Motor neuron (in vitro differentiated cells): ENCODE data around the gene DDAH1. TPM values are rescaled to one million over a fixed set of nuclear protein-coding genes. Genes with fewer than 3 reads are reported as not detected.
A peak's percentile ranks its signal among the peaks of the same experiment; 100 is the strongest.

Experiments
- ATAC-seq, 8 experiments: fragments of 200-7000 bp; cut with Tn5 transposase; replicated peaks in 6 of 8; 2 replicates each; pipeline ENCODE4 v1.8.0; 2021; ENCODE audit warnings: mild to moderate bottlenecking in 8 of 8, moderate library complexity in 8 of 8
- H3K27ac ChIP-seq, 2 donors: fragments of 250-450 bp; sonication (Bioruptor Pico); 2 replicates each; pipeline ENCODE4 v1.9.0; 2021; ENCODE audit warnings: antibody characterized with exemption in 2 of 2, mild to moderate bottlenecking in 2 of 2, moderate library complexity in 1 of 2
- H3K4me1 ChIP-seq, 2 donors: fragments of 250-450 bp; sonication (Bioruptor Pico); replicated peaks in 1 of 2; 2 replicates each; pipeline ENCODE4 v1.6.1; 2021; ENCODE audit warnings: antibody characterized with exemption in 2 of 2, mild to moderate bottlenecking in 2 of 2, moderate library complexity in 1 of 2
- H3K4me3 ChIP-seq, 5 donors: fragments of 250-450 bp; sonication (Bioruptor Pico); 2 replicates each; pipeline ENCODE4 v1.9.0; 2021; ENCODE audit warnings: antibody characterized with exemption in 5 of 5, mild to moderate bottlenecking in 5 of 5, moderate library complexity in 4 of 5
- WGBS, 10 experiments: fragments of 450-650 bp; shearing (Covaris generic); methylation state at CpG; one replicate each; pipeline ENCODE4 v1.0.0; 2022; 5-methylcytosine and 5-hydroxymethylcytosine counted together
- in situ Hi-C, 9 experiments: fragments of 400-800 bp; cut with MboI; loops; one replicate each; pipeline ENCODE4 v1.15.0; 2021; ENCODE audit warnings: low sequenced_read_pairs in 9 of 9, low pct_unique_long_range_greater_than_20kb in 2 of 9; ENCODE audit not compliant: unreplicated experiment in 9 of 9
- total RNA-seq, 8 experiments: library from RNA; unstranded; fragments of 300-600 nt; gene quantifications; 2 replicates each; pipeline versions ENCODE4 v1.2.3 to v1.2.4, GENCODE V29; 2022

Gene DDAH1
- total RNA-seq, 8 experiments from 2014 or later, result 4.4 to 75.0 (median 20.0) TPM

DNA sequence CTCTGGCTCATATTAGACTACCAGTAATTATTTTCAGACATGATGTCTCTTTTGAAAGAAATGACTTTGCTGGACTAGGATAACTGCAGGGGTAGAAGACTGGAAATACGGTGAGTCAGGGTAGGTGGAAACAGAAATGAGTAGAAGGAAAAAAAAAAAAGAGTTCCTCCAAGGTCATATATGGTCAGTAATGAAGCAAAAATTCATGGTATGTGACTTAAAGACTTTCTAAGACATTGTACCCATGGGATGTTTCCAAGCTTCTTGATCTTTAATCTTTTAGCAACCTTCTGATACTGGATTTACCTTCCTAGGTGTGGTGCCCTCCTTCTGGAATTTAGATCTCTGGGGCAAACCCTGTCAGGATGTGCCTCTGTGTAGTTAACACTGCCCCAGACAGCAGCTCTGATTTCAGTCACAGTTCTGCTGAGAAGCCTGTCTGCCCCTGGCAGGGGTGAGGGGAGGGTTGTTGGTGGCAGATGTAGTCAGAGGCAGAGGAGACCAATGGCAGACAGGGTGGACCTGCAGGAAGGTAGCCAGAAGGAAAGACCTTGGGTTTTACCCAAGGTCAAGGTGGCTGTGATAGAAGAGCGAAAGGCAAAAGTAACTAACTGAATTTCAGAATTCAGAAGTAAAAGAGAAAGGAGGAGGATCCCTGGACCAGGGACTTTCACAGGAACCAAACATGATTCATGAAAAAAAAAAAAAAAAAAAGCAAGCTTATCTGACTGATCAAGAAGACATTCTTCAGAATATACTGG is 144.4 kb downstream of the DDAH1 start:
- H3K27ac ChIP-seq, result no peak overlapping the region
- ATAC-seq, result peak in 2 of 8 experiments; percentile 24 to 32
- H3K4me1 ChIP-seq, result peaks cover 5% of the 10 kb centered on the region in 2 donors
- WGBS, 10 experiments, result 63 to 100% (median 93%) methylated on average over 1 to 2 of the region's 2 CpGs
- H3K4me3 ChIP-seq, result no peak overlapping the region
- in situ Hi-C loops, result loop anchor here in 7 of 9 experiments (25.0 kb wide), 8 partner anchors 167 to 692 kb away; partner anchors contain the start of genes CCN1 (in 1 of the 7) and ZNHIT6 (in 1 of the 7)

DNA sequence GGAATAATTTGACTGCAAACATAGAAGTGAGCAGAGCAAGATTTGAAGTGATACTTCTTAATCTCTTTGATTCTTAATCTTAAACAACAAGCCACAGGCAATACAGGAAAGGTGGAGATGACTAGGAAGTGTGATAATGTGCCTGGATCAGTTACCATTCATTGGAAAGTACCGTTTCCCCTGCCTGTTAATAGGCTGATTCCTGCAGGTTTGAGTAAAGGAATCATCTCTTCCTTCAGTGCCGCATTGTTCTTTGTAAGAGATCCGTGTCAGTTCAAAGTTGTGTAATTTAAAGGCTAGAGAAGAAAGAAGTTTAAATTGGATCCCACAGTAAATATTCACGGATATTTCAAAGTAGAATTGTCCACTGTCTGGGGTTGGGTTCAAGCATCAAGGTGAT is 145.0 kb downstream of the DDAH1 start:
- Histone ChIP-seq H3K4me3 (no peak overlapping the region), H3K4me1 (peaks cover under 1 to 2% of the 10 kb centered on the region in 2 donors), H3K27ac (no peak overlapping the region)
- peak in 2 of 8 experiments; percentile 15 for ATAC-seq
- 20 to 100% (median 82%) methylated on average over 2 to 4 of the region's 4 CpGs for WGBS, 10 experiments
- in situ Hi-C loops, result loop anchor here in 7 of 9 experiments (25.0 kb wide), 8 partner anchors 167 to 692 kb away; partner anchors contain the start of genes CCN1 (in 1 of the 7) and ZNHIT6 (in 1 of the 7)

DNA sequence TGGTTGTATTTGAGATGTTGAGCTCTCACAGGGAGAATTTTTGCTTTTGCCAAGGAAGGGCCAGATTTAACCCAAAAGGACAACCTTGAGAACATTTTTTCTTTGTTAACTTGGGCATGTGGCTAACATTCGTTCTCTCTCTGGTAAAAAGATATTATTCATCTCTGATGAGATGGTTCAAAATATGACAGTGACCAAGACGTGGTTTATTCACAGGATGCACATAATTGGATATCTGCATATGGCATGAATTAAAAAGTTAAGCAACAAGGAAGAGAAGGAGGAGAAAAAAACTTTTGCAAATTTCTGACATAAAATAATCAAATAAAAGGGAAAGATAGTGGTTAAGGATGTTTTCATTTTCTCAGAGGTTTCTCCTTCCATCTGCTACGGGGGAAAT is 145.5 kb downstream of the DDAH1 start:
- WGBS, 10 experiments, result 0 to 100% (median 81%) methylated on average over 2 to 3 of the region's 3 CpGs
- Histone ChIP-seq H3K4me1 (no peaks in the 10 kb centered on the region), H3K4me3 (no peak overlapping the region), H3K27ac (no peak overlapping the region)
- peak in 3 of 8 experiments; percentile 11 to 60 (median 23) for ATAC-seq
- in situ Hi-C loops, result loop anchor here in 7 of 9 experiments (25.0 kb wide), 8 partner anchors 168 to 693 kb away; partner anchors contain the start of genes CCN1 (in 1 of the 7) and ZNHIT6 (in 1 of the 7)

DNA sequence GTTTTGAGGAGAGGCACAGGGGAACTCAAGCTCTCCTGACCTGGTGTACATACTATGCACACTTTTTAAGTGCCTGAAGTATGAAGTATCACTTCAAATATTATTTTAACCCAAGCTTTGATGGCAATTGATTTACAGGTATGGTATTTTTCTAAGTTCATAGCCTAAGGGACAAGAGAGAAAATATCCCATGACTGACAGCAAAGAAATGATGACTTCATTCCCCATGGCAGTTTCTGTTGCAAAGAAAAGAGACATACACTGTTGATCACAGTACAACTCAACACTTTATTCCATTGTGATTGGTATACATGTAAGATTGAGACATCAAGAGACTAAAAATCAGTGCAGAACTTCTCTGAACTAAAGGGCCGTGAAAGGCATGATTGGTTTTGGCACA is 146.7 kb downstream of the DDAH1 start:
- in situ Hi-C loops, result loop anchor here in 7 of 9 experiments (25.0 kb wide), 8 partner anchors 169 to 694 kb away; partner anchors contain the start of genes CCN1 (in 1 of the 7) and ZNHIT6 (in 1 of the 7)
- no peak for ATAC-seq
- no peaks in the 10 kb centered on the region for H3K4me1 ChIP-seq
- 88 to 100% (median 100%) methylated on average over 1 of the region's 1 CpG; no CpG with 5 or more reads in 4 of the 10 experiments for WGBS, 10 experiments
- H3K27ac ChIP-seq, result no peak overlapping the region
- H3K4me3 ChIP-seq, result no peak overlapping the region

GRCh38 chr1:85317560-85317959 is 147.4 kb downstream of the DDAH1 start:
- peak in 4 of 8 experiments; percentile 55 to 80 (median 65) for ATAC-seq
- 0 to 90% (median 78%) methylated on average over 1 to 5 of the region's 5 CpGs for WGBS, 10 experiments
- in situ Hi-C loops, result loop anchor here in 7 of 9 experiments (25.0 kb wide), 8 partner anchors 170 to 695 kb away; partner anchors contain the start of genes CCN1 (in 1 of the 7) and ZNHIT6 (in 1 of the 7)
- no peak overlapping the region for H3K27ac ChIP-seq
- no peaks in the 10 kb centered on the region for H3K4me1 ChIP-seq
- no peak overlapping the region for H3K4me3 ChIP-seq

DNA sequence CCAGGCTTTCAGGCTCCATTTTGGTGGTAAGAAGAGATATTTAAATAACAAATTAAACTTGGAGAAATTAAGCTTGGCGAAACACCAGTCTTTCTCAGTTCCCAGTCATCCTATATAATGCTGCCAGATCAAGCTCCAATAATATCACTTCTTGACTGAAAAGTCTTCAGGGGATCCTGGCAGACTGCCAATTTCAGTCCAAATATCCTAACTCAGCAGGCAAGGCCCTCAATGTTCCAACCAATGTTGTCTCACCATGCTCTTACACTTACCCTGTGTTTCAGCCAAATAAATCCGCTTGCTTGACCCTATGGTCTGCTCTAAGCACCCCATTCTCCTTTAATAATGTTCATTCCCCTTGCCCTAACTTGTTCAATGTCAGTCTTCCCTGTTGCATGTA is 148.6 kb downstream of the DDAH1 start:
- in situ Hi-C loops, result loop anchor here in 7 of 9 experiments (25.0 kb wide), 8 partner anchors 171 to 696 kb away; partner anchors contain the start of genes CCN1 (in 1 of the 7) and ZNHIT6 (in 1 of the 7)
- WGBS, 10 experiments, result 94 to 100% (median 100%) methylated on average over 1 to 2 of the region's 2 CpGs; no CpG with 5 or more reads in 1 of the 10 experiments
- H3K4me3 ChIP-seq, result no peak overlapping the region

GRCh38 chr1:85315789-85316188 is 149.2 kb downstream of the DDAH1 start:
- WGBS, 10 experiments, result 80 to 100% (median 90%) methylated on average over 2 to 8 of the region's 8 CpGs; no CpG with 5 or more reads in 2 of the 10 experiments
- H3K27ac ChIP-seq, result no peak overlapping the region
- no peak overlapping the region for H3K4me3 ChIP-seq

More for the DNA sequence above, 148.6 kb downstream of the DDAH1 start:
- Histone ChIP-seq H3K27ac (no peak overlapping the region), H3K4me1 (no peaks in the 10 kb centered on the region)
- no peak for ATAC-seq

GRCh38 chr1:85314726-85315125 is 150.2 kb downstream of the DDAH1 start:
- H3K4me3 ChIP-seq, result no peak overlapping the region
- ATAC-seq, result no peak
- in situ Hi-C loops, result loop anchor here in 7 of 9 experiments (25.0 kb wide), 8 partner anchors 173 to 698 kb away; partner anchors contain the start of genes CCN1 (in 1 of the 7) and ZNHIT6 (in 1 of the 7)
- no peaks in the 10 kb centered on the region for H3K4me1 ChIP-seq
- no peak overlapping the region for H3K27ac ChIP-seq

More at GRCh38 chr1:85315789-85316188, 149.2 kb downstream of the DDAH1 start:
- no peaks in the 10 kb centered on the region for H3K4me1 ChIP-seq
- no peak for ATAC-seq
- in situ Hi-C loops, result loop anchor here in 7 of 9 experiments (25.0 kb wide), 8 partner anchors 172 to 697 kb away; partner anchors contain the start of genes CCN1 (in 1 of the 7) and ZNHIT6 (in 1 of the 7)

- no peak overlapping the region for H3K27ac ChIP-seq
- H3K4me1 ChIP-seq, result no peaks in the 10 kb centered on the region
- no peak overlapping the region for H3K4me3 ChIP-seq
- 8 to 94% (median 85%) methylated on average over 1 to 3 of the region's 3 CpGs; no CpG with 5 or more reads in 3 of the 10 experiments for WGBS, 10 experiments
- ATAC-seq, result peak in 3 of 8 experiments; percentile 75 to 89 (median 85)
- in situ Hi-C loops, result loop anchor here in 7 of 9 experiments (25.0 kb wide), 8 partner anchors 173 to 698 kb away; partner anchors contain the start of genes CCN1 (in 1 of the 7) and ZNHIT6 (in 1 of the 7)
Measured at GRCh38 chr1:85313888-85314696, 150.9 kb downstream of the DDAH1 start.

DNA sequence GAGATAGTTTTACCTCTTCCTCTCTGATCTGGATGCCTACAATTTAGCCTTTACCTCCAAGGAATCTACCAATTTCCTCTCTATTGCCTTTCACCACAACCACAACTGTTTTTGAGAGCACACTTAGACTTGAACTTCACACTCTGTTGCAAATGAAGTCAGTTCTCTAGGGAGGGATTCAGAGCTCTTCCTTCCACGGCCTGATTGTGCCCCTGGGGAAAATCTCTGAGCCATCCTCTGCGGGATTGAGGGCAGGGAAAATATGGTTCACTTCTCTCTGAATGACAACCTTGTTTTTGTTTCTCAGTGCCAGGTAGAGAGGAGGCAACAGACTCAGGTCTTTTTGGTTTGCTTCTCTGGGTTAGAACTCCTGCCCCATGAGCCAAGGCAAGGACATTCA is 153.1 kb downstream of the DDAH1 start:
- Histone ChIP-seq H3K27ac (no peak overlapping the region), H3K4me1 (no peaks in the 10 kb centered on the region), H3K4me3 (no peak overlapping the region)
- WGBS, 10 experiments, result 21 to 80% (median 50%) methylated on average over 1 to 2 of the region's 2 CpGs; no CpG with 5 or more reads in 3 of the 10 experiments
- ATAC-seq, result no peak
- in situ Hi-C loops, result loop anchor here in 7 of 9 experiments (25.0 kb wide), 8 partner anchors 175 to 700 kb away; partner anchors contain the start of genes CCN1 (in 1 of the 7) and ZNHIT6 (in 1 of the 7)

DNA sequence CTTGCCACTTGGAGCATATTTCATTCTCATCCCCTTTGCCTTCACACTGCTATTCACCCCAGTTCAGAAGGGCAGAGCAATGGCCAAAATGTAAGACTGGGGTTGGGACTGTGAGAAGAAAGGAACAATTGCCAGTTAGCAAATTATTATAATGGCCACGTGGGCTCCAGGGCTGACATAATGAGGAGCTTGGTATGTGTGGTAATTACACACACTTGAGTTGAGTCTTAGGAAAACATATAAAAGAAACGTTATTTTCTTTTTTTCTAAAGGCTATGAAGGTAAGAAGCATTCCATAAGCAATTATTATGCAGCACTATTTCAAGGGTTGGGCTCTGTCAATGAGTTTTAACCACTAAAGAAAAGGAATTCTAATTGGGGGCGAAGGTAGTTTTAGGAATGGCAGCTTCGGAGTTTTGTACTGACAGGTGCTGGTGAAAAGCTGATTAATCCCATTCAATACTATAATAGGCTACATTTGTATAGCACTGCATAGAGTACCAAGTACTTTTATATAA is 156.1 kb downstream of the DDAH1 start:
- no peaks in the 10 kb centered on the region for H3K4me1 ChIP-seq
- 20 to 100% (median 75%) methylated on average over 1 to 4 of the region's 4 CpGs; no CpG with 5 or more reads in 1 of the 10 experiments for WGBS, 10 experiments
- in situ Hi-C loops, result loop anchor here in 7 of 9 experiments (25.0 kb wide), 8 partner anchors 178 to 703 kb away; partner anchors contain the start of genes CCN1 (in 1 of the 7) and ZNHIT6 (in 1 of the 7)
- H3K27ac ChIP-seq, result no peak overlapping the region
- no peak overlapping the region for H3K4me3 ChIP-seq
- ATAC-seq, result no peak
